Measurements from ENCODE around the gene PHC2. TPM values are rescaled to one million over a fixed set of nuclear protein-coding genes. Genes with fewer than 3 reads are reported as not detected.

The PHC2 gene
- total and polyA plus RNA-seq, 2 of the 13 experiments (the other 11 are each of a cell fraction or from before 2014, with no cell fraction given): 52.5 to 84.9 TPM

GRCh38 chr1:33349778-33350610 is 80.9 kb downstream of the PHC2 start (continued):
- TF ChIP-seq PRDM10 (CRISPR knock-in tag; IDR thresholded peaks at IDR 0.05; ENCODE audit: low read depth): 0 out of 2 replicates have a peak, but pooled peaks have one; percentile 15
- TF ChIP-seq SNAI1 (CRISPR knock-in tag; IDR thresholded peaks at IDR 0.05; ENCODE audit: borderline replicate concordance): no peak
- TF ChIP-seq KAT8 (CRISPR knock-in tag; IDR thresholded peaks at IDR 0.05): peak; percentile 63; the same call in 1 of the 2 replicates
- TF ChIP-seq ZNF724P (CRISPR knock-in tag; IDR thresholded peaks at IDR 0.05; ENCODE audit: borderline replicate concordance): no peak
- no peak for TF ChIP-seq CHD4 (IDR thresholded peaks at IDR 0.05; ENCODE audit: borderline replicate concordance, low read length)
- TF ChIP-seq ISL2 (CRISPR knock-in tag; IDR thresholded peaks at IDR 0.05): 0 out of 2 replicates have a peak, but pooled peaks have one; percentile 33
- peak; percentile 89 for TF ChIP-seq ZSCAN21 (CRISPR knock-in tag; IDR thresholded peaks at IDR 0.05; ENCODE audit: borderline replicate concordance)
- 0 out of 2 replicates have a peak, but pooled peaks have one; percentile 9 for TF ChIP-seq ZNF205 (CRISPR knock-in tag; IDR thresholded peaks at IDR 0.05)
- 0 out of 2 replicates have a peak, but pooled peaks have one; percentile 45 for TF ChIP-seq KDM4B (CRISPR knock-in tag; IDR thresholded peaks at IDR 0.05)
- TF ChIP-seq SP2 (CRISPR knock-in tag; IDR thresholded peaks at IDR 0.05): no peak
- TF ChIP-seq CHCHD3 (CRISPR knock-in tag; IDR thresholded peaks at IDR 0.05): no peak
- TF ChIP-seq CCDC6 (CRISPR knock-in tag; IDR thresholded peaks at IDR 0.05): no peak; the same call in 1 of the 2 replicates
- TF ChIP-seq ESRRA (CRISPR knock-in tag; IDR thresholded peaks at IDR 0.05; ENCODE audit: low read depth): no peak; the same call in 1 of the 2 replicates
- no peak for TF ChIP-seq ZHX2 (IDR thresholded peaks at IDR 0.05; ENCODE audit: low read depth)
- no peak for TF ChIP-seq ZHX2 (CRISPR knock-in tag; IDR thresholded peaks at IDR 0.05; ENCODE audit: borderline replicate concordance)
- peak; percentile 38; the same call in 1 of the 2 replicates for TF ChIP-seq ZFY (CRISPR knock-in tag; IDR thresholded peaks at IDR 0.05)
- TF ChIP-seq SOX13 (IDR thresholded peaks at IDR 0.05): no peak
- peak in 1 of 2 experiments; percentile 60; a peak in 2 of 4 replicates for TF ChIP-seq SOX13 (CRISPR knock-in tag; conservative IDR thresholded peaks at IDR 0.05 in 1 of 2, IDR thresholded peaks at IDR 0.05 in 1 of 2)

Measured in HepG2 (cell line).